ENCODE data around the gene MYL2. TPM values are rescaled to one million over a fixed set of nuclear protein-coding genes. Genes with fewer than 3 reads are reported as not detected.

Gene MYL2
- total RNA-seq, 1 experiment from 2014 or later = not detected

- ChIA-PET POLR2A (no interaction called here), CTCF (interaction anchor here (1.2 kb wide), 1 partner anchor 22 kb away, joined by 3 read pairs; no protein-coding TSS in a partner anchor)
- no peak for ATAC-seq
- DNase-seq (ENCODE audit: low spot score) = no peak
- H3K9me3 Mint-ChIP-seq = peaks cover 15% of the 10 kb centered on the region
- no peak for TF ChIP-seq ZNF425 (CRISPR knock-in tag; conservative IDR thresholded peaks at IDR 0.05)
- no peak for TF ChIP-seq ZNF512 (CRISPR knock-in tag; IDR thresholded peaks at IDR 0.05; ENCODE audit: borderline replicate concordance)
- TF ChIP-seq, protein P1, sequence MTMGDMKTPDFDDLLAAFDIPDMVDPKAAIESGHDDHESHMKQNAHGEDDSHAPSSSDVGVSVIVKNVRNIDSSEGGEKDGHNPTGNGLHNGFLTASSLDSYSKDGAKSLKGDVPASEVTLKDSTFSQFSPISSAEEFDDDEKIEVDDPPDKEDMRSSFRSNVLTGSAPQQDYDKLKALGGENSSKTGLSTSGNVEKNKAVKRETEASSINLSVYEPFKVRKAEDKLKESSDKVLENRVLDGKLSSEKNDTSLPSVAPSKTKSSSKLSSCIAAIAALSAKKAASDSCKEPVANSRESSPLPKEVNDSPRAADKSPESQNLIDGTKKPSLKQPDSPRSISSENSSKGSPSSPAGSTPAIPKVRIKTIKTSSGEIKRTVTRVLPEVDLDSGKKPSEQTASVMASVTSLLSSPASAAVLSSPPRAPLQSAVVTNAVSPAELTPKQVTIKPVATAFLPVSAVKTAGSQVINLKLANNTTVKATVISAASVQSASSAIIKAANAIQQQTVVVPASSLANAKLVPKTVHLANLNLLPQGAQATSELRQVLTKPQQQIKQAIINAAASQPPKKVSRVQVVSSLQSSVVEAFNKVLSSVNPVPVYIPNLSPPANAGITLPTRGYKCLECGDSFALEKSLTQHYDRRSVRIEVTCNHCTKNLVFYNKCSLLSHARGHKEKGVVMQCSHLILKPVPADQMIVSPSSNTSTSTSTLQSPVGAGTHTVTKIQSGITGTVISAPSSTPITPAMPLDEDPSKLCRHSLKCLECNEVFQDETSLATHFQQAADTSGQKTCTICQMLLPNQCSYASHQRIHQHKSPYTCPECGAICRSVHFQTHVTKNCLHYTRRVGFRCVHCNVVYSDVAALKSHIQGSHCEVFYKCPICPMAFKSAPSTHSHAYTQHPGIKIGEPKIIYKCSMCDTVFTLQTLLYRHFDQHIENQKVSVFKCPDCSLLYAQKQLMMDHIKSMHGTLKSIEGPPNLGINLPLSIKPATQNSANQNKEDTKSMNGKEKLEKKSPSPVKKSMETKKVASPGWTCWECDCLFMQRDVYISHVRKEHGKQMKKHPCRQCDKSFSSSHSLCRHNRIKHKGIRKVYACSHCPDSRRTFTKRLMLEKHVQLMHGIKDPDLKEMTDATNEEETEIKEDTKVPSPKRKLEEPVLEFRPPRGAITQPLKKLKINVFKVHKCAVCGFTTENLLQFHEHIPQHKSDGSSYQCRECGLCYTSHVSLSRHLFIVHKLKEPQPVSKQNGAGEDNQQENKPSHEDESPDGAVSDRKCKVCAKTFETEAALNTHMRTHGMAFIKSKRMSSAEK (CRISPR knock-in tag; IDR thresholded peaks at IDR 0.05; ENCODE audit: borderline replicate concordance) = no peak
- no peak for TF ChIP-seq AR (CRISPR knock-in tag; IDR thresholded peaks at IDR 0.05)
- no peak for TF ChIP-seq NR1H2 (CRISPR knock-in tag; IDR thresholded peaks at IDR 0.05)
- no peak for TF ChIP-seq ZNF138 (CRISPR knock-in tag; conservative IDR thresholded peaks at IDR 0.05)
- TF ChIP-seq NFATC4 (CRISPR knock-in tag; IDR thresholded peaks at IDR 0.05) = no peak
- no peak for TF ChIP-seq ZNF396 (CRISPR knock-in tag; IDR thresholded peaks at IDR 0.05; ENCODE audit: borderline replicate concordance)
- no peak for TF ChIP-seq NFE2L1 (CRISPR knock-in tag; IDR thresholded peaks at IDR 0.05)
- no peak for TF ChIP-seq MAX (CRISPR knock-in tag; IDR thresholded peaks at IDR 0.05)
- no peak for TF ChIP-seq TEAD1 (CRISPR knock-in tag; IDR thresholded peaks at IDR 0.05)
- TF ChIP-seq ZNF121 (CRISPR knock-in tag; IDR thresholded peaks at IDR 0.05) = no peak
- TF ChIP-seq SMAD3 (CRISPR knock-in tag; IDR thresholded peaks at IDR 0.05; ENCODE audit: borderline replicate concordance) = no peak
- H3K4me3 Mint-ChIP-seq = no peak overlapping the region
- peaks cover 13% of the 10 kb centered on the region for H3K27me3 Mint-ChIP-seq (ENCODE audit: low read depth)
- H3K27ac Mint-ChIP-seq = no peak overlapping the region
- peaks cover 13% of the 10 kb centered on the region for H3K4me1 Mint-ChIP-seq
- peaks cover 10% of the 10 kb centered on the region; the same call in 1 of the 2 replicates for H3K36me3 Mint-ChIP-seq
Observed at GRCh38 chr12:110865521-110865920, 54.9 kb downstream of the MYL2 start.

GRCh38 chr12:110863161-110863560 is 57.2 kb downstream of the MYL2 start:
- no peaks in the 10 kb centered on the region for H3K36me3 Mint-ChIP-seq
- H3K27me3 Mint-ChIP-seq (ENCODE audit: low read depth) = peaks cover 5% of the 10 kb centered on the region; the same call in 1 of the 2 replicates
- 0 out of 2 replicates have a peak, but pooled peaks cover 3% of the 10 kb centered on the region for H3K9me3 Mint-ChIP-seq
- peaks cover 29% of the 10 kb centered on the region for H3K4me1 Mint-ChIP-seq
- ChIA-PET CTCF (interaction anchor here (0.6 to 2.1 kb wide), 5 partner anchors 16 to 339 kb away, joined by 3 to 15 read pairs (median 4); partner anchors contain the start of gene CCDC63), POLR2A (no interaction called here)
- TF ChIP-seq JUN (CRISPR knock-in tag; IDR thresholded peaks at IDR 0.05) (no peak), CBFB (CRISPR knock-in tag; IDR thresholded peaks at IDR 0.05; ENCODE audit: low read depth) (no peak)
- TF ChIP-seq, protein P2, sequence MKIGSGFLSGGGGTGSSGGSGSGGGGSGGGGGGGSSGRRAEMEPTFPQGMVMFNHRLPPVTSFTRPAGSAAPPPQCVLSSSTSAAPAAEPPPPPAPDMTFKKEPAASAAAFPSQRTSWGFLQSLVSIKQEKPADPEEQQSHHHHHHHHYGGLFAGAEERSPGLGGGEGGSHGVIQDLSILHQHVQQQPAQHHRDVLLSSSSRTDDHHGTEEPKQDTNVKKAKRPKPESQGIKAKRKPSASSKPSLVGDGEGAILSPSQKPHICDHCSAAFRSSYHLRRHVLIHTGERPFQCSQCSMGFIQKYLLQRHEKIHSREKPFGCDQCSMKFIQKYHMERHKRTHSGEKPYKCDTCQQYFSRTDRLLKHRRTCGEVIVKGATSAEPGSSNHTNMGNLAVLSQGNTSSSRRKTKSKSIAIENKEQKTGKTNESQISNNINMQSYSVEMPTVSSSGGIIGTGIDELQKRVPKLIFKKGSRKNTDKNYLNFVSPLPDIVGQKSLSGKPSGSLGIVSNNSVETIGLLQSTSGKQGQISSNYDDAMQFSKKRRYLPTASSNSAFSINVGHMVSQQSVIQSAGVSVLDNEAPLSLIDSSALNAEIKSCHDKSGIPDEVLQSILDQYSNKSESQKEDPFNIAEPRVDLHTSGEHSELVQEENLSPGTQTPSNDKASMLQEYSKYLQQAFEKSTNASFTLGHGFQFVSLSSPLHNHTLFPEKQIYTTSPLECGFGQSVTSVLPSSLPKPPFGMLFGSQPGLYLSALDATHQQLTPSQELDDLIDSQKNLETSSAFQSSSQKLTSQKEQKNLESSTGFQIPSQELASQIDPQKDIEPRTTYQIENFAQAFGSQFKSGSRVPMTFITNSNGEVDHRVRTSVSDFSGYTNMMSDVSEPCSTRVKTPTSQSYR (CRISPR knock-in tag; IDR thresholded peaks at IDR 0.05) = no peak
- TF ChIP-seq, protein P3, sequence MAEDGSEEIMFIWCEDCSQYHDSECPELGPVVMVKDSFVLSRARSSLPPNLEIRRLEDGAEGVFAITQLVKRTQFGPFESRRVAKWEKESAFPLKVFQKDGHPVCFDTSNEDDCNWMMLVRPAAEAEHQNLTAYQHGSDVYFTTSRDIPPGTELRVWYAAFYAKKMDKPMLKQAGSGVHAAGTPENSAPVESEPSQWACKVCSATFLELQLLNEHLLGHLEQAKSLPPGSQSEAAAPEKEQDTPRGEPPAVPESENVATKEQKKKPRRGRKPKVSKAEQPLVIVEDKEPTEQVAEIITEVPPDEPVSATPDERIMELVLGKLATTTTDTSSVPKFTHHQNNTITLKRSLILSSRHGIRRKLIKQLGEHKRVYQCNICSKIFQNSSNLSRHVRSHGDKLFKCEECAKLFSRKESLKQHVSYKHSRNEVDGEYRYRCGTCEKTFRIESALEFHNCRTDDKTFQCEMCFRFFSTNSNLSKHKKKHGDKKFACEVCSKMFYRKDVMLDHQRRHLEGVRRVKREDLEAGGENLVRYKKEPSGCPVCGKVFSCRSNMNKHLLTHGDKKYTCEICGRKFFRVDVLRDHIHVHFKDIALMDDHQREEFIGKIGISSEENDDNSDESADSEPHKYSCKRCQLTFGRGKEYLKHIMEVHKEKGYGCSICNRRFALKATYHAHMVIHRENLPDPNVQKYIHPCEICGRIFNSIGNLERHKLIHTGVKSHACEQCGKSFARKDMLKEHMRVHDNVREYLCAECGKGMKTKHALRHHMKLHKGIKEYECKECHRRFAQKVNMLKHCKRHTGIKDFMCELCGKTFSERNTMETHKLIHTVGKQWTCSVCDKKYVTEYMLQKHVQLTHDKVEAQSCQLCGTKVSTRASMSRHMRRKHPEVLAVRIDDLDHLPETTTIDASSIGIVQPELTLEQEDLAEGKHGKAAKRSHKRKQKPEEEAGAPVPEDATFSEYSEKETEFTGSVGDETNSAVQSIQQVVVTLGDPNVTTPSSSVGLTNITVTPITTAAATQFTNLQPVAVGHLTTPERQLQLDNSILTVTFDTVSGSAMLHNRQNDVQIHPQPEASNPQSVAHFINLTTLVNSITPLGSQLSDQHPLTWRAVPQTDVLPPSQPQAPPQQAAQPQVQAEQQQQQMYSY (CRISPR knock-in tag; IDR thresholded peaks at IDR 0.05) = no peak
- no peak for DNase-seq (ENCODE audit: low spot score)
- no peak for ATAC-seq
- H3K4me3 Mint-ChIP-seq = no peak overlapping the region
- no peak overlapping the region for H3K27ac Mint-ChIP-seq

Measured in WTC11 (cell line).